Heart left ventricle (tissue), 13 donors: Measurements from ENCODE around the gene DMRTC2.

Experiments used
- POLR2A ChIP-seq, 2 donors: fragments of 450-650 bp; IDR thresholded peaks; one replicate each; pipeline ENCODE4 v1.6.1; 2017; ENCODE audit warnings: antibody characterized with exemption in 2 of 2, mild to moderate bottlenecking in 2 of 2, moderate library complexity in 2 of 2
- TF ChIP-seq, protein P1 (sequence below), 12 donors: fragments of 200-600 bp; sonication (generic) in 4 of 12; IDR thresholded peaks; one replicate each; pipeline versions ENCODE4 v1.5.0 to v1.8.0; 2018 to 2022; ENCODE audit warnings: antibody characterized with exemption in 12 of 12, mild to moderate bottlenecking in 5 of 12
- donor health status: ischemic (EF 13 %, LVEDD 7.1; RV severe dilation, severe dysfunction).
- donor health status: DM: no; HTN: yes; CAD: no.
- donor health status: DM: no; HTN: no; CAD: no.
- donor health status: ischemic (EF 25% LVEDD 6.9; RV normal size, moderate dysfunction).
- donor health status: ischemic (EF 25% LVEDD 5.7; RV mildly dilated, moderate dysfunction).
- donor health status: ischemic (EF 35%, LVEDD 5.7; RV mildly dilated, moderate dysfunction).
- donor health status: nonischemic (EF 11% LVEDD 7.7; RV severe dilation, severe dysfunction).
- donor health status: DM: yes; HTN: yes; CAD: no.
- donor health status: PGD.
- donor health status: ischemic (EF 29% LVEDD 5.4; RV normal size, mild dysfunction).
- donor health status: nonischemic (EF 23%, LVEDD 6.1; RV moderate dilation, normal function).

- TF ChIP-seq POLR2A (IDR thresholded peaks at IDR 0.05): no peak
- TF ChIP-seq, protein P1, sequence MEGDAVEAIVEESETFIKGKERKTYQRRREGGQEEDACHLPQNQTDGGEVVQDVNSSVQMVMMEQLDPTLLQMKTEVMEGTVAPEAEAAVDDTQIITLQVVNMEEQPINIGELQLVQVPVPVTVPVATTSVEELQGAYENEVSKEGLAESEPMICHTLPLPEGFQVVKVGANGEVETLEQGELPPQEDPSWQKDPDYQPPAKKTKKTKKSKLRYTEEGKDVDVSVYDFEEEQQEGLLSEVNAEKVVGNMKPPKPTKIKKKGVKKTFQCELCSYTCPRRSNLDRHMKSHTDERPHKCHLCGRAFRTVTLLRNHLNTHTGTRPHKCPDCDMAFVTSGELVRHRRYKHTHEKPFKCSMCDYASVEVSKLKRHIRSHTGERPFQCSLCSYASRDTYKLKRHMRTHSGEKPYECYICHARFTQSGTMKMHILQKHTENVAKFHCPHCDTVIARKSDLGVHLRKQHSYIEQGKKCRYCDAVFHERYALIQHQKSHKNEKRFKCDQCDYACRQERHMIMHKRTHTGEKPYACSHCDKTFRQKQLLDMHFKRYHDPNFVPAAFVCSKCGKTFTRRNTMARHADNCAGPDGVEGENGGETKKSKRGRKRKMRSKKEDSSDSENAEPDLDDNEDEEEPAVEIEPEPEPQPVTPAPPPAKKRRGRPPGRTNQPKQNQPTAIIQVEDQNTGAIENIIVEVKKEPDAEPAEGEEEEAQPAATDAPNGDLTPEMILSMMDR (IDR thresholded peaks at IDR 0.05): no peak
Measured at GRCh38 chr19:41816761-41817160, 28.1 kb upstream of the DMRTC2 start.
